Limb (tissue), 2 donors: ENCODE measurements around the gene PLA2G5.

ENCODE experiments used
- DNase-seq, 2 donors: peaks; one replicate each; pipeline ENCODE4 v3.0.0-alpha.2; 2016; ENCODE audit errors: extremely low spot score in 2 of 2

Gene PLA2G5

GRCh38 chr1:20089328-20090077, 19.5 kb downstream of the PLA2G5 start:
- DNase-seq: no peak

- no peak for DNase-seq
Measured at GRCh38 chr1:20090119-20090518, 20.1 kb downstream of the PLA2G5 start.

DNA sequence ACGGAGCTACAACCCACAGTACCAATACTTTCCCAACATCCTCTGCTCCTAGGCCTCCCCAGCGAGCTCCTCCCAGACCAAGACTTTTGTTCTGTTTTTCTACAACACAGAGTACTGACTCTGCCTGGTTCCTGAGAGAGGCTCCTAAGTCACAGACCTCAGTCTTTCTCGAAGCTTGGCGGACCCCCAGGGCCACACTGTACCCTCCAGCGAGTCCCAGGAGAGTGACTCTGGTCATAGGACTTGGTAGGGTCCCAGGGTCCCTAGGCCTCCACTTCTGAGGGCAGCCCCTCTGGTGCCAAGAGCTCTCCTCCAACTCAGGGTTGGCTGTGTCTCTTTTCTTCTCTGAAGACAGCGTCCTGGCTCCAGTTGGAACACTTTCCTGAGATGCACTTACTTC, 20.6 kb downstream of the PLA2G5 start:
- no peak for DNase-seq

DNA sequence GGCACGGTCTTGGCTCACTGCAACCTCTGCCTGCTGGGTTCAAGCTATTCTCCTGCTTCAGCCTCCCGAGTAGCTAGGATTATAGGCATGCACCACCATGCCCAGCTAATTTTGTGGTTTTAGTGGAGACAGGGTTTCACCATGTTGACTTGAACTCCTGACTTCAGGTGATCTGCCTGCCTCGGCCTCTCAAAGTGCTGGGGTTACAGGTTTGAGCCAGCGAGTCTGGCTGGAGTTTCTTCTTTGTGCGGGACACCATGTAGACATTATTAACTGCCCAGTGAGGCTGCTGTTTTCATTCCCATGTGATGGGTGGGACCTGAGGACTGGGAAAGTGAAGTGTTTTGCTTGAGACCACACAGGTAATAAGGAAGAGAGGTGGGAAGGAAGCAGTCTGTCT, 23.3 kb downstream of the PLA2G5 start:
- DNase-seq: no peak

- DNase-seq: no peak
Measured at GRCh38 chr1:20093940-20094391, 24.0 kb downstream of the PLA2G5 start.

GRCh38 chr1:20095564-20096434, 25.8 kb downstream of the PLA2G5 start:
- DNase-seq: no peak

- DNase-seq: no peak
Measured at GRCh38 chr1:20096840-20097447, 26.9 kb downstream of the PLA2G5 start.

DNA sequence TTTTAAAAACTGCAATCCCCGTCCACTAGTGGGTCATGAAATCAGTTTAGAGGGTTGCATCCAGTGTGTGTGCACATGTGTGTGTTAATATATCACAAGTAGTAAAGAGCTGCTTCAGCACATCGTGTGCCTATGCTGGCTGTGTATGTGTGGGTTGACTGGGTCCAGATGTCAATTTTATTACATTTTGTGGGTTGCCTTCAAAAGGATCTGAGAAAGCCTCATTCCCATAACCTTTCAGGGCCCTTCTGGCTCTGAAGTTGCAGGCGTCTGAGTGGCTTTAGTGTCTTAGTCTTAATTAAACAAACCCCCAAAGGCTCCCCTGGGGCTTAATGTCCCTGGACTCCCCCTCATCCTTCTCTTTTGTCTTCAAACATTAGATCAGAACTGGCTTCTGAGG, 29.5 kb downstream of the PLA2G5 start:
- DNase-seq: no peak

DNA sequence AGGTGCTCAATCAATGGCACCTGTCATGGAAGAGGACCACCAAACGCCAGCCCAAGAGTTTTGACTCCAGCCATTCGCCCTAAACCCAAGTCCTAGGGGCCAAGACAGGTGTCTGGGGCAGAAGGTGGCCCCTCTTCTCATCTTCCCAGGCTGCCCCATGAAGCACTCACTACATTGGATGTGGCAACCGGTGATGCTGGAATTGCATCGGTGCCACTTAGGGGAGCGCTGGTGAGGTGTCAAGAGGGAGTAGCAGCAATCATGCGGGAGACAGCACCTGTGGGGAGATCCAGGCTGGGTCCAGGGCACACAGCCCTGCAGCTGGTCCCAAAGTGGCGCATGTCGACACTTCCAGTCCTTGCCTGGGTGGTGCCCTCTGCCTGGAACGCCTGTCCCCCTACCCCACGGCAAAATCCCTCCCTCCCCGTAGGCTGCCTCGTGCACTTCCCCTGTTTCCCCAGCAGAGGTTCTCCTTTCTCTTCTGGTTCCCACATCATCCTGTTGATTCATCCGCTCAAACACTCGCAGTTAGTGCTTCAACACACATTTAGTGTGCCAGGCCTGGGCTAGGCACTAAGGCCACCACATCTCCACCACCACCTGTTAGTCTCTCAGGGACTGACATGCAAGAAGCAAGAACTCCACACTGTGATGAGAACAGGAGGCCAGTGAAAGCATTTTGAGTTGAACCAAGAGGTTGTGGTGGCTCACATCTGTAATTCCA, 30.8 kb downstream of the PLA2G5 start:
- DNase-seq: peak; percentile 29 to 50

DNA sequence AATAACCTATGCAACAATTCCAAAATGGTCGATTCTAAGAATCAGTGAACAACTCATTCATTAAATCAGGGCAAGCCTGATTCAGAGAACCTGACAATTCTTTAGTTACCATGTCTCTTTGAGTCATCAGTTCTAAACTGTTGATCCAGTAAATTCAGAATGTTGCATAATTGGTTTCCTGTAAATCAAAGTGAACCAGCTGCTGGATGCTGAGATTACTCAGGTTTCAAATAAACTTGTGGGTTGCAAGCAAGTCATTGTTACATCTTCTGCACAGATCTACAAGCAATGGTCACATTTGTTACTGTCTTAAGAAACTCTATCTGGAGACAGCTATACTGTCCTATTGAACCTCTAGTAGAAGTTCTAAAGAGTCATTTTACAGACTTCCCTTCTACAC, 32.9 kb downstream of the PLA2G5 start:
- DNase-seq: no peak

DNA sequence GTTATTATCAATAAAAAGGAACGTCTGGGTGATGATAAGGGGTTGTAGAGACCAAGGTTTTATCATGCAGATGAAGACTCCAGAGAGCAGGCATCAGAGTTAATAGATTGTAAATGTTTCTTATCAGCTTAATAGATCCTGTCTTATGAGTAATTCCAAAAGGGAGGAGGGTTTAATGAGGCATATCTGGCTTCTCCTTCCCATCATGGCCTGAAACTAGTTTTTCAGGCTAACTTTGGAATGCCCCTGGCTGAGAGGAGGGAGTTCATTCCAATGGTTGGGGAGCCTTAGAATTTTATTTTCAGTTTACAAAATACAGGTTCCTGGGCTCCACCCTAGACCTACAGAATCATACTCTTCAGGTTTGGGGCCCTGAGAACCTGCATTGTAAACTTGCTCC, 35.9 kb downstream of the PLA2G5 start:
- DNase-seq: no peak

- DNase-seq: no peak
Measured at GRCh38 chr1:20107351-20107750, 37.4 kb downstream of the PLA2G5 start.

GRCh38 chr1:20107796-20108195, 37.8 kb downstream of the PLA2G5 start:
- no peak for DNase-seq

- DNase-seq: no peak
Measured at GRCh38 chr1:20108366-20109123, 38.6 kb downstream of the PLA2G5 start.

GRCh38 chr1:20109223-20109856, 39.3 kb downstream of the PLA2G5 start:
- no peak for DNase-seq

GRCh38 chr1:20110679-20111078, 40.7 kb downstream of the PLA2G5 start:
- no peak for DNase-seq

GRCh38 chr1:20111452-20111851, 41.5 kb downstream of the PLA2G5 start:
- DNase-seq: no peak

- no peak for DNase-seq
Measured at GRCh38 chr1:20112279-20113000, 42.4 kb downstream of the PLA2G5 start.

- no peak for DNase-seq
Measured at GRCh38 chr1:20114021-20114648, 44.1 kb downstream of the PLA2G5 start.
